Left ventricle myocardium inferior (tissue), 1 donor: ENCODE data around the gene TTC13. TPM values are rescaled to one million over a fixed set of nuclear protein-coding genes. Genes with fewer than 3 reads are reported as not detected.

Experiments used
- DNase-seq: peaks from one replicate; pipeline ENCODE4 v3.0.0-alpha.2; 2020
- H3K27ac ChIP-seq: fragments of 200-600 bp; replicated peaks from 2 replicates; pipeline ENCODE4 v1.8.0; 2021
- H3K27me3 ChIP-seq: fragments of 200-600 bp; 2 replicates; pipeline ENCODE4 v1.8.0; 2021; ENCODE audit warnings: low read depth
- H3K36me3 ChIP-seq: fragments of 200-600 bp; 2 replicates; pipeline ENCODE4 v1.8.0; 2021
- H3K4me1 ChIP-seq: fragments of 200-600 bp; 2 replicates; pipeline ENCODE4 v1.8.0; 2021
- H3K4me3 ChIP-seq: fragments of 200-600 bp; 2 replicates; pipeline ENCODE4 v1.8.0; 2021; ENCODE audit warnings: mild to moderate bottlenecking, moderate library complexity
- H3K9me3 ChIP-seq: fragments of 200-600 bp; replicated peaks from 2 replicates; pipeline ENCODE4 v1.8.0; 2021
- CTCF ChIP-seq: fragments of 200-600 bp; IDR thresholded peaks from 2 replicates; pipeline ENCODE4 v1.8.0; 2021; ENCODE audit warnings: antibody characterized with exemption, mild to moderate bottlenecking, borderline replicate concordance
- intact Hi-C: fragments of 100-400 bp; cut with micrococcal nuclease; formaldehyde crosslinking; loops from one replicate; pipeline ENCODE4 v1.11.0; 2022
- total RNA-seq: library from RNA; stranded (reverse); fragmentation: NEBNext Ultra II Directional; extraction: Animal tissue kit (Norgen Biotek cat#: 25700); gene quantifications from one replicate; pipeline ENCODE4 v1.2.1, GENCODE V29; 2021
- donor health status: DM: no; HTN: yes; CAD: no; lungs with severe emphysema.

The TTC13 gene
- total RNA-seq, 1 donor from 2014 or later: 6.7 TPM

- intact Hi-C loops: no loop called here
- no peaks in the 10 kb centered on the region for H3K9me3 ChIP-seq
- H3K27me3 ChIP-seq: no peaks in the 10 kb centered on the region
- H3K4me1 ChIP-seq: peaks cover 5% of the 10 kb centered on the region
- H3K4me3 ChIP-seq: no peak overlapping the region
- DNase-seq: no peak
- peaks cover 39% of the 10 kb centered on the region for H3K36me3 ChIP-seq
- no peak overlapping the region for H3K27ac ChIP-seq
- no peak for TF ChIP-seq CTCF
Measured at GRCh38 chr1:230905733-230906132, 72.9 kb downstream of the TTC13 start.

- Histone ChIP-seq H3K4me3 (no peak overlapping the region), H3K4me1 (peaks cover 7% of the 10 kb centered on the region), H3K27me3 (no peaks in the 10 kb centered on the region), H3K9me3 (no peaks in the 10 kb centered on the region), H3K27ac (no peak overlapping the region), H3K36me3 (peaks cover 22% of the 10 kb centered on the region)
- intact Hi-C loops: no loop called here
- TF ChIP-seq CTCF: no peak
- no peak for DNase-seq
Measured at GRCh38 chr1:230902349-230902923, 76.2 kb downstream of the TTC13 start.

GRCh38 chr1:230901671-230902070 is 77.0 kb downstream of the TTC13 start:
- H3K4me3 ChIP-seq: no peak overlapping the region
- no peaks in the 10 kb centered on the region for H3K27me3 ChIP-seq
- H3K4me1 ChIP-seq: peaks cover 7% of the 10 kb centered on the region
- TF ChIP-seq CTCF: no peak
- no peak for DNase-seq
- intact Hi-C loops: no loop called here
- H3K27ac ChIP-seq: no peak overlapping the region
- no peaks in the 10 kb centered on the region for H3K9me3 ChIP-seq
- peaks cover 14% of the 10 kb centered on the region for H3K36me3 ChIP-seq

- no peak for DNase-seq
- Histone ChIP-seq H3K36me3 (peaks cover 8% of the 10 kb centered on the region), H3K4me3 (no peak overlapping the region), H3K27me3 (no peaks in the 10 kb centered on the region), H3K9me3 (no peaks in the 10 kb centered on the region), H3K27ac (no peak overlapping the region), H3K4me1 (peaks cover 7% of the 10 kb centered on the region)
- no peak for TF ChIP-seq CTCF
- intact Hi-C loops: no loop called here
Measured at GRCh38 chr1:230900984-230901383, 77.7 kb downstream of the TTC13 start.

GRCh38 chr1:230899841-230900251 is 78.8 kb downstream of the TTC13 start:
- Histone ChIP-seq H3K36me3 (peaks cover 7% of the 10 kb centered on the region), H3K9me3 (no peaks in the 10 kb centered on the region), H3K4me3 (no peak overlapping the region), H3K27me3 (no peaks in the 10 kb centered on the region), H3K4me1 (peaks cover 7% of the 10 kb centered on the region), H3K27ac (no peak overlapping the region)
- intact Hi-C loops: no loop called here
- TF ChIP-seq CTCF: no peak
- no peak for DNase-seq
